ENCODE measurements around the gene OAS3.

- TF ChIP-seq CTCF (conservative IDR thresholded peaks at IDR 0.05): no peak
- no peak for TF ChIP-seq EZH2 (IDR thresholded peaks at IDR 0.05; ENCODE audit: low read depth)
These were observed 5.9 kb downstream of the OAS3 start for GRCh38 chr12:112944024-112944690.
